Measurements from ENCODE around the gene FRMPD4.

The FRMPD4 gene

GRCh38 chrX:12372111-12372510, 233.8 kb downstream of the FRMPD4 start:
- TF ChIP-seq CTCF (conservative IDR thresholded peaks at IDR 0.05; ENCODE audit: low read depth, low read length): no peak
- peak; percentile 13 for DNase-seq (ENCODE audit: low read depth)
- no peak overlapping the region for H3K4me3 ChIP-seq (ENCODE audit: low read length)

GRCh38 chrX:12374286-12374685, 236.0 kb downstream of the FRMPD4 start:
- TF ChIP-seq CTCF (conservative IDR thresholded peaks at IDR 0.05; ENCODE audit: low read depth, low read length): no peak
- DNase-seq (ENCODE audit: low read depth): no peak
- H3K4me3 ChIP-seq (ENCODE audit: low read length): no peak overlapping the region

- TF ChIP-seq CTCF (conservative IDR thresholded peaks at IDR 0.05; ENCODE audit: low read depth, low read length): no peak
- H3K4me3 ChIP-seq (ENCODE audit: low read length): no peak overlapping the region
- no peak for DNase-seq (ENCODE audit: low read depth)
These were observed 240.0 kb downstream of the FRMPD4 start for GRCh38 chrX:12378253-12378652.

GRCh38 chrX:12378706-12379105, 240.4 kb downstream of the FRMPD4 start:
- DNase-seq (ENCODE audit: low read depth): no peak
- TF ChIP-seq CTCF (conservative IDR thresholded peaks at IDR 0.05; ENCODE audit: low read depth, low read length): no peak
- H3K4me3 ChIP-seq (ENCODE audit: low read length): no peak overlapping the region

GRCh38 chrX:12379671-12380070, 241.4 kb downstream of the FRMPD4 start:
- no peak for DNase-seq (ENCODE audit: low read depth)
- H3K4me3 ChIP-seq (ENCODE audit: low read length): no peak overlapping the region
- TF ChIP-seq CTCF (conservative IDR thresholded peaks at IDR 0.05; ENCODE audit: low read depth, low read length): no peak

- H3K4me3 ChIP-seq (ENCODE audit: low read length): no peak overlapping the region
- peak; percentile 34 for TF ChIP-seq CTCF (conservative IDR thresholded peaks at IDR 0.05; ENCODE audit: low read depth, low read length)
- DNase-seq (ENCODE audit: low read depth): no peak
These were observed 244.9 kb downstream of the FRMPD4 start for GRCh38 chrX:12383196-12383595.

- no peak overlapping the region for H3K4me3 ChIP-seq (ENCODE audit: low read length)
- no peak for DNase-seq (ENCODE audit: low read depth)
- TF ChIP-seq CTCF (conservative IDR thresholded peaks at IDR 0.05; ENCODE audit: low read depth, low read length): no peak
These were observed 252.0 kb downstream of the FRMPD4 start for GRCh38 chrX:12390301-12390700.

All from retinal pigment epithelial cell (primary cell).